A549 treated with dexamethasone at 1 μM for 4 hours (cell line): ENCODE results near the gene WDR5. TPM values are rescaled to one million over a fixed set of nuclear protein-coding genes. Genes with fewer than 3 reads are reported as not detected.

Source experiments
- total RNA-seq: library from RNA; stranded (reverse); fragments of 200-300 nt; extraction: Qiagen RNA extraction; gene quantifications from 5 replicates; pipeline ENCODE4 v1.2.3, GENCODE V29; 2022

WDR5 gene
- total RNA-seq: 50.1 to 67.6 TPM (median 65.2 TPM) in 5 replicates

GRCh38 chr9:134135343-134136117 lies at the start of gene WDR5:
Gene WDR5, plus strand, starts transcription at chr9:134136082. Its CDS starts 3,796 bp downstream, at chr9:134139878.

Other genes starting within 250 kb of the WDR5 start
- 32.4 to 42.9 TPM (median 40.0 TPM) in 5 replicates for gene VAV2, start 143.8 kb upstream of the WDR5 start, total RNA-seq
- gene BRD3OS, start 110.6 kb upstream of the WDR5 start, total RNA-seq: 12.2 to 19.4 TPM (median 17.6 TPM) in 5 replicates
- 13.6 to 21.7 TPM (median 19.5 TPM) in 5 replicates for gene BRD3, start 68.1 kb upstream of the WDR5 start, total RNA-seq
- not detected in 5 replicates for gene RNU6ATAC, start 28.5 kb downstream of the WDR5 start, total RNA-seq
- gene RXRA, start 190.4 kb downstream of the WDR5 start, total RNA-seq: 21.0 to 42.4 TPM (median 39.9 TPM) in 5 replicates